ENCODE results near the gene GLOD4.

Gene GLOD4

GRCh38 chr17:718075-718474 lies 64.0 kb downstream of the GLOD4 start:
- Histone ChIP-seq H3K79me2 (ENCODE audit: low read length) (peaks cover 16% of the 10 kb centered on the region), H3K36me3 (replicated peaks; ENCODE audit: insufficient read depth, low read length) (no peaks in the 10 kb centered on the region), H3F3A (ENCODE audit: insufficient read depth, low read length) (peaks cover 3% of the 10 kb centered on the region; the same call in 1 of the 2 replicates), H3K4me1 (ENCODE audit: low read length) (no peaks in the 10 kb centered on the region), H3K9ac (ENCODE audit: low read length) (no peak overlapping the region), H4K20me1 (ENCODE audit: insufficient read depth, low read length) (no peaks in the 10 kb centered on the region), H3K4me3 (ENCODE audit: low read length) (no peak overlapping the region), H3K9me3 (replicated peaks; ENCODE audit: insufficient read depth, low read length) (no peaks in the 10 kb centered on the region), H3K27me3 (replicated peaks; ENCODE audit: insufficient read depth, low read length) (peaks cover 24% of the 10 kb centered on the region), H2AFZ (ENCODE audit: low read length) (no peak overlapping the region), H3K9me2 (replicated peaks; ENCODE audit: insufficient read depth, low read length) (no peaks in the 10 kb centered on the region), H3K27ac (ENCODE audit: low read length) (no peak overlapping the region), H3K4me2 (ENCODE audit: low read depth, low read length) (no peak overlapping the region)
- TF ChIP-seq CTCF (IDR thresholded peaks at IDR 0.05; ENCODE audit: low read length) (no peak), EZH2phosphoT487 (IDR thresholded peaks at IDR 0.05; ENCODE audit: low read length) (no peak), EZH2 (optimal IDR thresholded peaks at IDR 0.05; ENCODE audit: low read depth, low read length) (no peak)
- DNase-seq = no peak
